RPMI8226 (cell line): ENCODE data around the gene PSME3IP1.
"Not testable (repeated sequence)": the region's sequence is repeated elsewhere in the genome, so short reads cannot be mapped to it uniquely, and the experiment has no call there.

ENCODE experiments used
- DNase-seq: peaks from one replicate; pipeline ENCODE4 v3.0.0-alpha.2; 2015

The PSME3IP1 gene

GRCh38 chr16:57123216-57123973 is 62.4 kb downstream of the PSME3IP1 start:
- DNase-seq = no peak

- DNase-seq = no peak
Measured at GRCh38 chr16:57118461-57119084, 67.3 kb downstream of the PSME3IP1 start.

- peak; percentile 49 for DNase-seq
Measured at GRCh38 chr16:57115514-57116182, 70.2 kb downstream of the PSME3IP1 start.

GRCh38 chr16:57115168-57115513 is 70.7 kb downstream of the PSME3IP1 start:
- no peak for DNase-seq

- no peak for DNase-seq
Measured at GRCh38 chr16:57113664-57114063, 72.2 kb downstream of the PSME3IP1 start.

GRCh38 chr16:57113042-57113453 is 72.8 kb downstream of the PSME3IP1 start:
- DNase-seq = no peak

GRCh38 chr16:57112403-57113041 is 73.3 kb downstream of the PSME3IP1 start:
- DNase-seq = no peak

- no peak for DNase-seq
Measured at GRCh38 chr16:57111420-57111819, 74.4 kb downstream of the PSME3IP1 start.

GRCh38 chr16:57110937-57111336 is 74.9 kb downstream of the PSME3IP1 start:
- DNase-seq = no peak

GRCh38 chr16:57109259-57110105 is 76.4 kb downstream of the PSME3IP1 start:
- not testable (repeated sequence) for DNase-seq

- DNase-seq = no peak
Measured at GRCh38 chr16:57108432-57108831, 77.4 kb downstream of the PSME3IP1 start.

- no peak for DNase-seq
Measured at GRCh38 chr16:57107321-57107922, 78.4 kb downstream of the PSME3IP1 start.

GRCh38 chr16:57106767-57107166 is 79.1 kb downstream of the PSME3IP1 start:
- DNase-seq = no peak

- no peak for DNase-seq
Measured at GRCh38 chr16:57105184-57105583, 80.7 kb downstream of the PSME3IP1 start.

- peak; percentile 22 for DNase-seq
Measured at GRCh38 chr16:57104706-57105105, 81.1 kb downstream of the PSME3IP1 start.

GRCh38 chr16:57102888-57103851 is 82.7 kb downstream of the PSME3IP1 start:
- no peak for DNase-seq
